ENCODE results near the gene SLC11A1.

- TF ChIP-seq POLR2A (IDR thresholded peaks at IDR 0.05; ENCODE audit: low read depth, low read length) (no peak), POLR2AphosphoS5 (IDR thresholded peaks at IDR 0.05; ENCODE audit: low read depth, low read length) (no peak)
These were observed 50.7 kb downstream of the SLC11A1 start for GRCh38 chr2:218432676-218433365.
